Upper lobe of left lung (tissue), 4 donors: ENCODE measurements around the gene ACTA2.

Experiments
- CTCF ChIP-seq, 6 experiments: fragments of 450-650 bp in 4 of 6; fragments of 200-600 bp in 2 of 6; sonication (generic) in 2 of 6; IDR thresholded peaks; one replicate each; pipeline ENCODE4 v1.5.1; 2016 to 2019; ENCODE audit warnings: antibody characterized with exemption in 6 of 6
- POLR2A ChIP-seq, 4 donors: fragments of 450-650 bp; IDR thresholded peaks; one replicate each; pipeline ENCODE4 v1.5.1; 2016 to 2017; ENCODE audit warnings: antibody characterized with exemption in 4 of 4, mild to moderate bottlenecking in 2 of 4
- POLR2AphosphoS5 ChIP-seq, 2 donors: sonication (generic); formaldehyde crosslinking; IDR thresholded peaks; one replicate each; pipeline ENCODE4 v1.5.1; 2017; ENCODE audit warnings: antibody characterized with exemption in 2 of 2

DNA sequence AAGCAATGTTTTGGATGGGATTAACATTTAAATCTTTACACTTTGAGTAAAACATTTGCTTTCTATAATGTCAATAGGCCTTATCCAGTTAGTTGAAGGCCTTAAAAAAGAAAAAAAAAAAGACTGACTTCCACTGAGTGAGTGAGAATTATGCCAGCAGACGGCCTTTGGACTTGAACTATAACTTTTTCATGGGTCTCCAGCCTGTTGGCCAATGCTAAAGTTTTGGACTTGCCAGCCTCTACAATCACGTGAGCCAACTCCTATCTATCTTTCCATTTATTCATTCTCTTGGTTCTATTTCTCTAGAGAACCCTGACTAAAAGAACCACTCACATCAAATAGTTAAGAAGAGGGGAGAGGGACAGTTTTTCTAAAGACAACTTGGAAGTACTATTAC lies 35.3 kb upstream of the ACTA2 start:
- TF ChIP-seq CTCF (IDR thresholded peaks at IDR 0.05) (no peak), POLR2A (IDR thresholded peaks at IDR 0.05) (no peak), POLR2AphosphoS5 (IDR thresholded peaks at IDR 0.05) (no peak)
